ENCODE data around the gene MAPKAP1.

Gene MAPKAP1

GRCh38 chr9:125494653-125494915 is 212.4 kb downstream of the MAPKAP1 start:
- TF ChIP-seq, protein P1, sequence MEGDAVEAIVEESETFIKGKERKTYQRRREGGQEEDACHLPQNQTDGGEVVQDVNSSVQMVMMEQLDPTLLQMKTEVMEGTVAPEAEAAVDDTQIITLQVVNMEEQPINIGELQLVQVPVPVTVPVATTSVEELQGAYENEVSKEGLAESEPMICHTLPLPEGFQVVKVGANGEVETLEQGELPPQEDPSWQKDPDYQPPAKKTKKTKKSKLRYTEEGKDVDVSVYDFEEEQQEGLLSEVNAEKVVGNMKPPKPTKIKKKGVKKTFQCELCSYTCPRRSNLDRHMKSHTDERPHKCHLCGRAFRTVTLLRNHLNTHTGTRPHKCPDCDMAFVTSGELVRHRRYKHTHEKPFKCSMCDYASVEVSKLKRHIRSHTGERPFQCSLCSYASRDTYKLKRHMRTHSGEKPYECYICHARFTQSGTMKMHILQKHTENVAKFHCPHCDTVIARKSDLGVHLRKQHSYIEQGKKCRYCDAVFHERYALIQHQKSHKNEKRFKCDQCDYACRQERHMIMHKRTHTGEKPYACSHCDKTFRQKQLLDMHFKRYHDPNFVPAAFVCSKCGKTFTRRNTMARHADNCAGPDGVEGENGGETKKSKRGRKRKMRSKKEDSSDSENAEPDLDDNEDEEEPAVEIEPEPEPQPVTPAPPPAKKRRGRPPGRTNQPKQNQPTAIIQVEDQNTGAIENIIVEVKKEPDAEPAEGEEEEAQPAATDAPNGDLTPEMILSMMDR (IDR thresholded peaks at IDR 0.05), result no peak
- no peak for TF ChIP-seq ZFX (IDR thresholded peaks at IDR 0.05; ENCODE audit: borderline replicate concordance)
- no peak overlapping the region for H3K27ac ChIP-seq

- H3K27ac ChIP-seq, result no peak overlapping the region
- TF ChIP-seq, protein P1 (IDR thresholded peaks at IDR 0.05), result no peak
- TF ChIP-seq ZFX (IDR thresholded peaks at IDR 0.05; ENCODE audit: borderline replicate concordance), result no peak
Observed at GRCh38 chr9:125493881-125494652, 212.9 kb downstream of the MAPKAP1 start.

DNA sequence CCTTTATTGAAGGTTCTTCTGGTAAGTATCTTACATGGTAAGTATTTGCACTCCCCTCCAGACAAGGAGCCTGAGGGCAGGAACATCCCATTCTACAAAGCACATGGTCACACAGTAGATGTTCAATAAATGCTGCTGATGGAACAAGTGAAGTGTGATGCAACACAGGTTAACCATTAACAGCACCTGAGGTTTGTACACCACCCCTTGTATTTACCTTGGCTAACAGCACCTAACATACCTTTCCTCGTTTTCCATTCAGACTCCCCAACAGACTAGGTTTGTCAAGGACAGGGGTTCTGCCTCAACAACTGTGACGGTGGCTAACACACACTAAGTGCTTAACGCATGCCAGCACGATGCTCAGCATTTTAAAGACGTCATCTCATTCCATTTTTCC is 213.6 kb downstream of the MAPKAP1 start:
- TF ChIP-seq, protein P1 (IDR thresholded peaks at IDR 0.05), result no peak
- no peak for TF ChIP-seq ZFX (IDR thresholded peaks at IDR 0.05; ENCODE audit: borderline replicate concordance)
- H3K27ac ChIP-seq, result no peak overlapping the region

GRCh38 chr9:125492719-125493118 is 214.3 kb downstream of the MAPKAP1 start:
- H3K27ac ChIP-seq, result no peak overlapping the region
- TF ChIP-seq, protein P1 (IDR thresholded peaks at IDR 0.05), result no peak
- no peak for TF ChIP-seq ZFX (IDR thresholded peaks at IDR 0.05; ENCODE audit: borderline replicate concordance)

DNA sequence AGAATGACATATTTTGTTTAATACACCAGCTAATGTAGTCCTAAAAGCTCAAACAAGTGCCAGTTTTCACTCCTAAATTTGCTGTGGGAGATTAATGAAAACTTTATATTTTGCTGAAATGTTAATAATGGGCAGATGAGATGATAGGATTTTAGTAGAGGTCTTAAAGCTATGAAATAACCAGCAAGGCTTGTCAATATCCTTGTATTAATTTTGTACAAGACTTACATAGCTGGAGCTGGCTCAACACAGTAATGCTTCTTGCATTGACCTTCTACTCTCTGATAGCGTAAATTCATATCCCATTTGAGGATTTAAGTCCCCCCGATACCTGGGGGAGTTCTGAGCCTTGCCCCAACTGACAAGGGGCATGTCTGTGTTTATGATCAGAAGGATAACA is 219.2 kb downstream of the MAPKAP1 start:
- TF ChIP-seq ZFX (IDR thresholded peaks at IDR 0.05; ENCODE audit: borderline replicate concordance), result no peak
- TF ChIP-seq, protein P1 (IDR thresholded peaks at IDR 0.05), result no peak

GRCh38 chr9:125486576-125486975 is 220.4 kb downstream of the MAPKAP1 start:
- H3K27ac ChIP-seq, result no peak overlapping the region
- TF ChIP-seq ZFX (IDR thresholded peaks at IDR 0.05; ENCODE audit: borderline replicate concordance), result no peak
- TF ChIP-seq, protein P1 (IDR thresholded peaks at IDR 0.05), result no peak

More for the DNA sequence above, 219.2 kb downstream of the MAPKAP1 start:
- H3K27ac ChIP-seq, result no peak overlapping the region

- no peak overlapping the region for H3K27ac ChIP-seq
- TF ChIP-seq, protein P1 (IDR thresholded peaks at IDR 0.05), result no peak
- TF ChIP-seq ZFX (IDR thresholded peaks at IDR 0.05; ENCODE audit: borderline replicate concordance), result no peak
Observed at GRCh38 chr9:125486152-125486508, 220.9 kb downstream of the MAPKAP1 start.

Data from 22Rv1 (cell line).